GM19463 (cell line): ENCODE results near the gene RTKN.

Experiments
- ATAC-seq: cut with Tn5 transposase; IDR thresholded peaks from one replicate; pipeline ENCODE4 v1.9.1; 2021; ENCODE audit warnings: mild to moderate bottlenecking, moderate library complexity; ENCODE audit not compliant: unreplicated experiment

RTKN gene

DNA sequence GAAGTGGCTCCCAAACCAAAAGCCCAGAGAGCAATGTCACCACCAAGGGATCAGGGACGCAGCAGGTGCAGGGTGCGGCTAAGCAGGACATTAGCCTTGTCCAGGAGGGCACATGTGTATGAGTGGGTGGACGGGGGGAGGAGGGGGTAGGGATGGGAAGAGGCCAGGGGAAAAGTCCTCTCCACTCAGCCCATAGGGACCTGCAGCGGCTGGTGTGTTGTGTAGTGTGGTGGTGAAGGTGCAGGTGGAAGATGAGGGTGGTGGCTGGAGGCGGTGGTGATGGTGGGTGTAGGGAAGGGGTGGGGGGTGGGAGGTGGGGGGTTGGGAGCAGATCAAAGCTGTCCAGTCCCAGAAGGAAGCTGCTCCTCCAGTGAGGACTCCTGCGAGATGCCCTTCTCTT, 24.0 kb downstream of the RTKN start:
- no peak for ATAC-seq

DNA sequence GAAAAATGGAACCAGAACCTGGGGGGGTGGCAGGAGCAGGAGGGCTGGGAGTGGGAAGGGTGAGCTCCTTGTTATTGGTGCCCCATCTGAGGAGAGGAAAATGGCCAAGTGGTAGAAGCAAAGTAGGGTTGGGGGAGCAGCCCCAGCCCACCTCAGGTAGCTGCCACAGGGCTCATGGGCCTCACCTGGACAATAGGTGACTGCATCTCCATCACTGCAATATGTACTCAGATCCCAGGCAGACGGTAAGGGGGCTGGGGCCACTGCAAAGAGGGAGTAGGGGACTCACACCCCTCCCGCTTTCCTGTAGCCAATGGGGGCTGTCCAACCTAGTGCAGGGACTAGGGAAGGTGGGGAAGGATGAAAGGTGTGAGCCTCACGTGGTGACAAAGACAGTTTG, 24.5 kb downstream of the RTKN start:
- no peak for ATAC-seq

DNA sequence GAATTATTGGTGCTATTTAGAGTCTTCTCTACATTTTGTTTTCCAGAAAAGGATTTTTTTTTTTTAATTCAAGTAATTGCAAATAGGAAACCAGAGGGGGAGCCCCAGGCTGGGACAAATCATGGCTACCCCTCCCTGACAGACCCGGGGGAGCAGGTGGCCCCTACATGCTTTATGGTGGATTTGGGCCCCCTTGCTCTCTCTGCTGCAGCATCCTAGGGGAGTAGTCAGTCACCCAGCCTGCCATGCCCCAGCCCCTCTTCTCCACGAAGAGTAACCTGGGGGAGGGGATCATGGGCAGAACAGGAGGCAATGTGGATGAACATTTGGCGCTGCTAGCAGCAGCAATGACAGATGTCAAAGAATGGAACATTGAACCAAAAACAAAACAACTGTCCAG, 25.0 kb downstream of the RTKN start:
- ATAC-seq = no peak

DNA sequence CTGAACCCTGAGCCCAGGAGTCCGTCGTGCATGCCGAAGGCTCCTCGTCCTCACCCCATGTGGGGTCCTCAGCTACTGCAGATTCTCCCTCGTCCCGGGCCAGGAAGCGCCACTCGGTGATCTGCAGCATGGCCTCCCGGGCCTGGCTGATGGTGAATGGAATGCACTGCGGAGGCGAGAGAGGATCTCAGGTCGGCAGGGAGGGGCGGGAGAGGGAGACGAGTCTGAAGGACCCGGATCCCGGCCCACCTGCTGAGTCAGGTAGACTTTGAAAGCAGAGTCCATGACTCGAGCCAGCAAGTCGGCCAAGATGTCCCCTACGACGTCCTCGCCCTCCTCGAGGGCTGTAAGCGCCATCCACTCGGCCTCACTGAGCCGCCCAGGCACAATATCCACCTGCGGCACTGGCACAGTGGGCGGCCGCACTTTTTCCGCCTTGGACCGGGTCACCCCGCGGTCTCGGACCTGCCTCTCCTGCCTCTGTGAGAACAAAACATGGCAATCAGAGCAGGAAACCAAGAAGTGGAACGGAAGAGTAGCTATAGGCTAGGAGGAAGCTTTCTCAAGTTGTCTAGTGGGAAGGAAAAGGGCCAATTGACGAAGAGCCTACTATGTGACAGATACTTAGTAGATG, 25.9 kb downstream of the RTKN start:
- no peak for ATAC-seq

DNA sequence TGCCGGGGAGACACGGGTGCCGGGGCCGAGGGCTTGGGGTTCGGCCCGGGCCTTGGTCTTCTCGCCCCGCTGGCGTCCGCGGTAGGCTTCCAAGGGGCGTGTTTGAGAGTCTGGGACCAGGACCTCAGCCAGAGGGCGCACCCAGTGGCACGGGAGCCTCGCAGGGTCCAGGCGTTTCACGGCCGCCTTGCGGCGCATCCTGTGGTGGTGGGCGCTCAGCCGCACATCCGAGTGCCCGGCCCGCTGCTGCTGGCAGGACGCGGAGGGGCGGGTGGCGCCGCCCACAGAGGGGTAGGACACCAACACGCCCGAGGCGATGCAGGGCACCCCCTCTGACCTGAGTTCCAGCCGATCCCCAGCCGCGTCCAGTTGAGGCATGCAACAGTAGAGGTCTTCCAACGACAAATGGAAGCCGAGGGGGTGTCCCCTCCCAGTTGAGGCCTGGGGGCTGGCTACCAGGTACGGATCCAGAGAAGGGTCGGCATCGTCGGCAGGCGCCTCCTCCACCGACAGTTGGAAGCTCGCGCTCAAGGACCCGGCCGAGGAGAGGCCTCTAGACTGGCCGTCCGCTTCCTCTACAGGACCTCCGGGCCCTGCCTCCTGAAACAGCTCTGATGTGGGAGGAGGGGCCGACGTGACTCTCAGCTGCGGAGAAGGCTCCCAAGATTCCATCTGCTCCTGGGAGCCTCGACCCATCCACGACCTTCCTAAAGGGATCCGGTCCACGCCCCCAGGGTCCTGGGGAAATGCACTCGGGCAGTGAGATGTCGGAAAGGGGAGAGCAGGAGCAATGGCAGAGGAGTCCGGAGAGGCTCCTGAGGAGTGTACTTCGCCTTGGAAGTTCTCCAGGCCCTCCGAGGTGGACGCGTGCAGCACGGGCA, 26.6 kb downstream of the RTKN start:
- no peak for ATAC-seq

DNA sequence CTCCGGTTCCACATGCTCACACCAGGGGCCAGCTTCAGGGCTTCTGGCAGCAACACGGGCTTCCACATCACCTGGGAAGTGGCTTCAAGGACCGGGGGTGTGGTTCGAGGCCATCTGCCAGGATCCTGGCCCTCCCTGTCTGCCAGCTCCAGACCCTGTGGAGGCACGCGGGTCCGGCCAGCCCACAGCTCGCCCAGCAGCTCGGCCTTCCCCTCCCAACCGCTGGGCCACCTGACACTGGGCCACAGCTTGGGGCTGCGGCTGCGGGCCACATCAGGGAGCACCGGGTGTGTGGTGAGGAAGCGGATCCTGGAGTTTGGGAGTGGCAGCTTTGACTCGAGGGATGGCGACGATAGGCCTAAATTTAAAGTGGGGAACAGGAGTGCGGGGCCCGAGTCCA, 27.3 kb downstream of the RTKN start:
- ATAC-seq = no peak

DNA sequence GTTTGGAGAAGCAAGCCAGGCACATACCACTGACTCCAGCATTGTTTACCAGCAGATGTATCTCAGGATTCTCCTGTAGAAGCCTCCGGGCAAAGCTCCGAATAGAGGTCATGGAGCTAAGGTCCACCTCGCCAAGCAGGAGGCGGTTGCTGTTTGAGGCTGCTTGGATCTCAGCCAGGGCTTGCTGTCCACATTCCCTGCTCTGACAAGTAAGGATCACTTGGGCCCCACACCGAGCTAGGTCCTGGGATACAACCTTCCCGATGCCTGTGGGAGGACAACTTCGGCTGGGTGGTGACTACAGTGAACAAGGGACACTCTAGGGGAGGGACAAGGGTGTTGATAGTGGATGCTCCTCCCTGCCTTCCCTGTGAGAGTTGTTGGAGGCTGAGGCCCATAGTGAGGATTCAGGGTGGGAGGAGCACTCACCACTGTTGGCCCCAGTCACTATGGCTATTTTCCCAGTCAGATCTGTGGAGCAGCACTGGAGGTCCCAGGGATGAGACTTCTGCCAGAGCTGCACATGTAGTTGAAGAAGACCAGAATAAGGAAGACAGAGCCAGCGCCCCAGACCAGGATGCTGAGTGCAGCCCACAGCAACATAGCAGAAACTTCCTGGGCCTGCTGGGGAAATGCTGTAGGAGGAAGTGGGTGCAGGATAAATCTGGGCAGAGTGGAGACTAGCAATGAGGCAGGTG, 28.6 kb downstream of the RTKN start:
- no peak for ATAC-seq

DNA sequence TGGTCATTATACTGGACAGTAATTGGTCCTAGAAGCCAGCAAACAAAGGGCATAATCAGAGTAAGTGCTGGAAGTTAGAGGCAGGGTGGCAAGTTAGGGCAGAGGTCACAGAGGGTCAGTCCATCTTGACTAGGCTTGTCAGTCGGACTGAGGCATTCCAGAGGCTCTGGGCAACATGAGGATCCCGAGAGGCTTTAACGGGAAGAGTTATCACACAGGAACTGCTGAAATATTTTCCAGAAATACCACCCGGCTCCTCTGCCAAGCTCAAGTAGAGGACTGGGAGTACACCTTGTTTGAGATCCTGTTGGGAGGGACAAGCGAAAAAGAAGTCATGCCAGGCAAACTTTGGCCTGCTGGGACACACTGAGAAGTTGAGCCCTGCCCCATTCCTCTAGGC, 34.1 kb downstream of the RTKN start:
- ATAC-seq = no peak

DNA sequence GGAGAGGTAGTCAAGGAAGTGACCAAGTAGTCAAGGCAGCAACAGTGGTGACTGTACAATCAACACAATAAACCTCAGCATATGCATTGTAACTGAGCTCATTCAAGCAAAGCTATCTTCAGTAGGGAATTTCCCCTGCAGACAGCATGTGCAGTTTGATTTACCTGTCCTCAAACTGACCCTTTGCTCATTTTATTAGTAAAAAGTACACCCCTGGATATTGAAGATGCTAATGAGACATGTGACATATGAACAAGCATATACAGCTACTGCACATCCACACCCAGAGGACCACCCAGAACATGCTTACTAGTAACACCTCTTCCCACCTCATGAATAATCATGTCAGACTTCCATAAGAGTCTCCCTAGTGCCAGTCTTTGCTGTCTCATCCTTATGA, 35.7 kb downstream of the RTKN start:
- ATAC-seq = no peak

DNA sequence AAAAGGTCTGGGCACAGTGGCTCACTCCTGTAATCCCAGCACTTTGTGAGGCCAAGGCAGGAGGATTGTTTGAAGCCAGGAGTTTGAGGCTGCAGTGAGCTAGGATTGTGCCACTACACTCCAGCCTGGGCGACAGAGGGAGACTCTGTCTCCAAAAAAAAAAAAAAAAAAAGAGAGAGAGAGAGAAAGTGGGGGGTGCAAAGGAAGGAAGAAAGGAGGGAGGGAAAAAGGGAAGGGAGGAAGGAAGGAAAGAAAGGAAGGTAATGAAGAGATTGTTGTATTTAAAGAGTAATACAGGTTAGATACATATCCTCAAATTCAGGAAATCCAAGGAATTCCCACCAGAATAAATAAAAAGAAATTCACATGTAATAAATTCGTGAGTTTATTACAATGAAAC, 39.8 kb downstream of the RTKN start:
- ATAC-seq = no peak

DNA sequence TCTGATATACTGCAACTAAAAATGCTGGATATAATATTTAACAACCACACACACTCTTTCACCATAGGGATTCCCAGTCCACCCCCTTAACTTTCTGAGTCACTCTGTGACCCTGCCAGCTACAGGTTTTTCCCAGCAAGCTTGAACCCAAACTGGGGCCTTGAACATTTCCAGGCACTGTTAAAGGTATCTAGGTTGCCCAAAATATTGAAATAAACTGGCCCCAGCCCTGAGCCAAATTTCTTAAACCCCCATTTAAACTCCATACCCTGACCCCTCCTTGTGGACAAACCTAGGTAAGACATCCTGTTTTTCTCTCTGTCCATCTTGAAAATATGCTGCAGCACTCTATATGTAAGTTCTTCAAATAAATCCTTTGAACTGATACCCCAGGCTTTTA, 42.0 kb downstream of the RTKN start:
- ATAC-seq = no peak

DNA sequence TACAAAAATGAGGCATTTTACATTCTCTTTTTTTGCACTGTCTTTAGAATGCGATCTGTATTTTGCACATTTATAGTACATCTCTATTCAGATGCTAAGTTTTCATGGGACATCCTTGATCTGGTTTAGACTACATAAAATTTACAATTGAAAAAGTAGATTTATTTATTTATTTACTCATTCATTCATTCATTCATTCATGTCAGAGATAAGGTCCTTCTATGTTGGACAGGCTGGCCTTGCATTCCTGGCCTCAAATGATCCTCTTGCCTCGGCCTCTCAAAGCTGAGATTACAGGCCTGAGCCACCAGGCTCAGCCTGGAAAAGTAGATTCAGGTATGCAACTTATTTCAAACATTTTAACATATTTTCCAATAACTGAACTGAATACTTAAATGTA, 45.6 kb downstream of the RTKN start:
- ATAC-seq = no peak

DNA sequence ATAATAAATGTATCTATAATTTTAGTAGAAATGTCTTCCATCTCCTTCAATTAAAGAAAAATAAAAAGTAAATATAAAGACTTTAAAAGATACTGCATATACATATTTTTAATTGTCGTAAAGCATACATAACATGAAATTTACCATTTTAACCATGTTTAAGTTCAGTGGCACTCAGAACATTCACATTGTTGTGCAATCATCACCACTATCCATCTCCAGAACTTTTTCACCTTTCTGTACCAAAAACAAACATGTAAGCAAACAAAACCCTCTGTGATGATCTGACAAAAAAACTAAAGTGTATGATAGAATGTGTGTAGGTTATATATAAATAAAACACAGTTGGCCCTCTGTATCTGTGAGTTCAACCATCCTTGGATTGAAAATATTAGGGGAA, 48.2 kb downstream of the RTKN start:
- ATAC-seq = no peak

DNA sequence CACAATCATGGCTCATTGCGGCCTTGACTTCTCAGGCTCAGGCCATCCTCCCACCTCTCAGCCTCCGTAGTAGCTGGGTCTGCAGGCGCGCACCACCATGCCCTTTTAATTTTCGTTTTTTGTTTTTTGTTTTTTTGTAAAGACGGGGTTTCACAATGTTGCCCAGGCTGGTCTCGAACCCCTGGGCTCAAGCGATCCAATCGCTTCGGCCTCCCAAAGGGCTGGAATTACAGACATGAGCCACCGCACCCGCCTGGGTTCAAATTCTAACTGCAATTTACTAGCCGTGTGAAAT, 49.3 kb downstream of the RTKN start:
- ATAC-seq = no peak

DNA sequence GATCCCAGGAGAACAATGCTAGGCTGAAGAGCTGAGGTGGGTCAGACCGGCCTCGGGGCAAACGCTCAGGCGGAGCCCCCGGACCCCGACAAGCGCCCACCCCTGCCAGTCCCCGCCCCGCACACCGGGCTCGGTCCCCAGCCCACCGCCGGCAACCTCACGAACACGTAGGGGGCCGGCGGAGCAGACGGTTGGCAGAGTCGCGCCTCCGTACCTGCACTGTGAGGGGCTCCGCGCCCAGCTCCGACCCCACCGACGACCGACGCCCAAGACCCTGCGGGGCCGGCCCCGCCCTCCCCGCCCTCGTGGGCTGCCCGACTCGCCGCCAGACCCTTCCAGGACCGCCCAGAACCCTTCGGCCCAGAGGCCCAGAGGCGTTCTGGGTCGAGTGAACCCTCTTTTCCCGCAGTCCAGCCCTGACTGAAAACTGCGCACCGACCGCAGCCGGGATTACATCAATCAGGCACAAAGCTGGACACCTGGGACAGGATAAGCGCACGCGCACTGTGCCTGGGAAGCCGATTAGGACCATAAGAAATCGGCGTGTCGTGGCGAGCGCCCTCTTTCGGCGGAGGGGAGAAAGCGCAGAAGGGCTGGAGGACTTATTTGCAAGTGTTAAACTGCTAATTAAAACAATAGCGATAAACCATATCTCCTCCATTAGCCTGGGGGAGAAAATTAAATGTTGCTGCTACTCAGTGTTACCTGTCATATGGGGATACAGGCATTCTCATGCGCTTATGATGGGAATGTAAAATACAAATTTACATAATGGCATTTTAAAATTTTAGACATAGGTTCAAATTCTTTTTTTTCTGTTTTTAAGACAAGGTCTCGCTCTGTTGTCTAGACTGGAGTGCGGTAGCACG, 49.9 kb downstream of the RTKN start:
- ATAC-seq = peak; percentile 68

DNA sequence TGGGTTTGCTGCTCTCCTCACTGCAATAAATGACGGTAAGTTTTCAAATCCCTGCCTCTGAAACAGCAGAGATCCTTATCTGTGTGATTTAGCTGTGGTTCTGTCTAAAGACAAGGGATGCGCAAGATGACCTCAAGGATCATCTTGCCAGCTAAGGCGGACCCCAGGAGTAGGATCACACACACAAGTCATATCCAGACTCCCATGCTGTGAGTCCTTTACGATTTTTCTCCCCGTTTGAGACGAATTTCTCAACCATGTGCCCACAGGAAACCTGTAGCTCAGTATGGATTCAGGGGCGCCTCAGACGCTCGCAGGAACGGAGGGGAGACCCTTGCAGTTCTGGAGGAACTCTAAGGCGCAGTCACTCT, 50.5 kb downstream of the RTKN start:
- peak; percentile 23 for ATAC-seq

DNA sequence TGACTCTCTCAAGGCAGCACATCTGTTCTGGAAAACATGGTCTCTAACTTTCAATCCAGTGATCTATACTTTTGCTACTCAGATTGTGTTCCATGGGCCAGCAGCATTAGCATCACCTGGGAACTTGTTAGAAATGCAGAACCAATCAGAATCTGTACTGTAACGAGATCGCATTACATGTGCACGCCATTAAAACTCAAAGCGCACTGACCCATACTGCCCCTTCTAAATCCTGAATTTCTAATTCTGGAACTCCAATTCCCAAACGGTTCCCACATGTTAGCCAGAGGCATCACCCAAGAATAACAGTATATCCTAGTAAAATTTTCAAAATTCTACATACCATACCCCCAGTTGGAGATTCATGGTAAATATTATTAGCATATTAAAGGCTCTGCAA, 51.1 kb downstream of the RTKN start:
- ATAC-seq = no peak

DNA sequence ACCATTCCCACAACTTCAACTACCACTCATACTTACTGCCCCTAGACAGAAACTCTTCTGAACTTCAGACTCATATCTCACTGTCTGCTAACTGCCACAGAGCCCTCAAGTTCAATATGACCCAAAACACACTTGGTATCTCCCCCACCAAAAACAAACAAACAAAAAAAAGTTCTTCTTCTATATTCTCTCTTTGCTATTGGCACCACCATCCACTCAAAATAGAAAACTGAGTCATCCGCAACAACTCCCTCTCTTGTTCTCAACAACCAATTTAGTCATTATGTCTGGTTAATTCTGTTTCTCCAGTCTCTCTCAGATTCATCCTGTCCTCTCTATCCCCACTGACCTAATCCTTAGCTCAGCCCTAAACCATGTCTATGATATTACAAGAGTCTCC, 54.4 kb downstream of the RTKN start:
- no peak for ATAC-seq

DNA sequence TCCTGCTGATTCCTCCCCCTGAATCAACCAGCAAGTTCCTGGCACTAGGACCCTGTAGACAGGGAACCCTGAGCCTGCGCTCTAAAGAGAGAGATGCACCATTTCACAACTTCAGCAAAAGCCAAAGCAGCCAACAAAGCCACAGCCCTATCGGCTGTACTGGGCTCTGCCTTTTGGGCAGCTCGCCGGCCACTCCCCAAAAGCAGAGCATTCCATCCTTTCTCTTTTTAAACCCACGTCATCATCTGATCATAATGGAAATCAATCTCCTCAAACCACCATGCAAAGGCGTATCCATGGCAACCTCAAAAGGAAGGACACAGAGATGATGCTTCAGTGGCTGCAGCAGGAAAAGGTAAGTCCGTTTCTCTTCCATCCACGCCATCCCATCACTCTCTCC, 56.3 kb downstream of the RTKN start:
- no peak for ATAC-seq

DNA sequence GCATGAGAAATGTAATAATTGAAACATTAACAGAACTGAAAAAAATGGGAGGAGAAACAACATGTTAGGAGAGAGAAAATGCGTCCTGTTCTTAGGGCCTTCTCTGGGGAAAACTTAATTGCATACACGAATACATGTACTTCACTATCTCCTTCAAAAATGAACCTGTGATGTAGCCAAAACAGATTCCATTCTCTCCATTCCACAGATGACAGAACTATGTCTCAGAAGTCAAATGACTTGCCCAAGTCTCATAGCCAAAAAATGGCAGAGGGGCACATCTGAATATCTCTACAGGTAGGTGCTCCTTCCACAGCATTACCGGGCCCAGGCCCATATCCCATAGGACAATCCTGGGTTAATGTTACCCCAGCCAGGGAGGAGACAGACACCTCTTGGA, 57.7 kb downstream of the RTKN start:
- no peak for ATAC-seq

DNA sequence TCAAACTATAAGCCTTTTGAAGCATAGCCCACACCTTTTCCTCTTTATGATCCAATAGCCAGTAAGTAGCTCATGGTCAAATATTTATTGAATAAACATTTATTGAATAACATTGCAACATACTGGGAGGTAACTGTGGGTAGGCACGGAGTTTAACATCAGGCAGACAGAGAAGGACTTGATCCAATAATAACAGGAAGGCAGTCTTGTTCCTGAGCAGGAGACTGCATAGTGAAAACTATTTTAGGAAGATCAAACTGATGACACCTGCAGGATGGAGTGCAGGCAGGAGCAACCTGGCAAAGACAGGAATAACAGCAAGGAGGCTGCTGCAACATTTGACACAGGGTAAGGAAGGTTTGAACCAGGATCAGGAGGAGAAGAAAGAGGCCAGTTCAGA, 58.5 kb downstream of the RTKN start:
- no peak for ATAC-seq
